Smooth muscle cell (in vitro differentiated cells): ENCODE data around the gene PPP1R9B. TPM values are rescaled to one million over a fixed set of nuclear protein-coding genes. Genes with fewer than 3 reads are reported as not detected.

Experiments used
- DNase-seq: peaks from one replicate; lab custom pipeline; 2025; ENCODE audit not compliant: unreplicated experiment; lab: John Stamatoyannopoulos, UW
- H2AFZ ChIP-seq: fragments of 200-600 bp; sonication (generic); 2 replicates; pipeline ENCODE4 v1.6.0; 2016; ENCODE audit warnings: antibody characterized with exemption, low read depth, mild to moderate bottlenecking
- H3F3A ChIP-seq: fragments of 200-600 bp; sonication (generic); 2 replicates; pipeline ENCODE4 v1.6.0; 2017; ENCODE audit warnings: antibody characterized with exemption, low read depth
- H3K27ac ChIP-seq: fragments of 200-600 bp; sonication (generic); 2 replicates; pipeline ENCODE4 v1.5.1; 2016; ENCODE audit warnings: low read depth, mild to moderate bottlenecking
- H3K27me3 ChIP-seq: fragments of 200-600 bp; sonication (generic); 2 replicates; pipeline ENCODE4 v1.6.1; 2016; ENCODE audit warnings: low read depth, mild to moderate bottlenecking
- H3K36me3 ChIP-seq: fragments of 200-600 bp; sonication (generic); 2 replicates; pipeline ENCODE4 v1.5.1; 2016; ENCODE audit warnings: low read depth
- H3K4me1 ChIP-seq: fragments of 200-600 bp; sonication (generic); 2 replicates; pipeline ENCODE4 v1.5.1; 2016; ENCODE audit warnings: low read depth
- H3K4me2 ChIP-seq: fragments of 200-600 bp; sonication (generic); 2 replicates; pipeline ENCODE4 v1.6.0; 2016; ENCODE audit warnings: mild to moderate bottlenecking
- H3K4me3 ChIP-seq: fragments of 200-600 bp; sonication (generic); 2 replicates; pipeline ENCODE4 v1.5.1; 2016; ENCODE audit warnings: mild to moderate bottlenecking
- H3K79me2 ChIP-seq: fragments of 200-600 bp; sonication (generic); 2 replicates; pipeline ENCODE4 v1.6.0; 2016; ENCODE audit warnings: low read depth, mild to moderate bottlenecking
- H3K9ac ChIP-seq: fragments of 200-600 bp; sonication (generic); 2 replicates; pipeline ENCODE4 v1.6.0; 2016; ENCODE audit warnings: low read depth
- H3K9me3 ChIP-seq: fragments of 200-600 bp; sonication (generic); replicated peaks from 2 replicates; pipeline ENCODE4 v1.5.1; 2016; ENCODE audit warnings: low read depth
- H4K20me1 ChIP-seq: fragments of 200-600 bp; sonication (generic); 2 replicates; pipeline ENCODE4 v1.6.0; 2016; ENCODE audit warnings: low read depth
- CTCF ChIP-seq: fragments of 200-600 bp; sonication (generic); IDR thresholded peaks from 2 replicates; pipeline ENCODE4 v1.5.1; 2017; ENCODE audit warnings: borderline replicate concordance, mild to moderate bottlenecking, antibody characterized with exemption; ENCODE audit not compliant: insufficient read depth, poor library complexity, severe bottlenecking
- WGBS: methylation state at CpG from one replicate; pipeline ENCODE4 v1.1.7; 2016; ENCODE audit warnings: low lambda C conversion rate; 5-methylcytosine and 5-hydroxymethylcytosine counted together
- polyA plus RNA-seq: library from polyadenylated mRNA; unstranded; fragments of >200 nt; fragmentation: Nextera tagmentation; extraction: Ambion mirVana; gene quantifications from 2 replicates; pipeline ENCODE4 v1.2.1, GENCODE V29; 2016
- total RNA-seq: library from RNA; depleted of rRNA; stranded (reverse); fragments of >200 nt; gene quantifications from 2 replicates; pipeline ENCODE4 v1.2.3, GENCODE V29; 2014

Gene PPP1R9B
- total and polyA plus RNA-seq, 2 experiments from 2014 or later: 6.7 to 20.8 TPM

GRCh38 chr17:50172936-50173334 is 22.5 kb upstream of the PPP1R9B start:
- no peak overlapping the region for H3K4me2 ChIP-seq
- 73% methylated on average over 6 of the region's 6 CpGs for WGBS
- no peaks in the 10 kb centered on the region for H3K36me3 ChIP-seq
- no peak for DNase-seq
- H3K27ac ChIP-seq: peak overlapping the region; percentile 64
- H2AFZ ChIP-seq: no peak overlapping the region
- no peaks in the 10 kb centered on the region for H3K27me3 ChIP-seq
- H3K9ac ChIP-seq: peak overlapping the region; percentile 20
- peaks cover 20% of the 10 kb centered on the region for H3F3A ChIP-seq
- no peaks in the 10 kb centered on the region for H4K20me1 ChIP-seq
- H3K9me3 ChIP-seq: no peaks in the 10 kb centered on the region
- H3K79me2 ChIP-seq: no peaks in the 10 kb centered on the region
- TF ChIP-seq CTCF: no peak
- H3K4me3 ChIP-seq: no peak overlapping the region
- peaks cover 10% of the 10 kb centered on the region for H3K4me1 ChIP-seq

- WGBS: 96% methylated on average over 11 of the region's 11 CpGs
- H3K9ac ChIP-seq: no peak overlapping the region
Observed at GRCh38 chr17:50172130-50172529, 21.7 kb upstream of the PPP1R9B start.

GRCh38 chr17:50171371-50172071 is 21.0 kb upstream of the PPP1R9B start:
- no peak for TF ChIP-seq CTCF
- Histone ChIP-seq H3K27me3 (no peaks in the 10 kb centered on the region), H3K9ac (no peak overlapping the region), H3F3A (peaks cover 9% of the 10 kb centered on the region), H3K4me2 (no peak overlapping the region), H3K27ac (no peak overlapping the region), H3K36me3 (no peaks in the 10 kb centered on the region), H3K9me3 (no peaks in the 10 kb centered on the region), H3K4me1 (no peaks in the 10 kb centered on the region), H4K20me1 (no peaks in the 10 kb centered on the region), H3K4me3 (no peak overlapping the region), H3K79me2 (no peaks in the 10 kb centered on the region), H2AFZ (no peak overlapping the region)
- DNase-seq: no peak
- 96% methylated on average over 17 of the region's 17 CpGs for WGBS

More at GRCh38 chr17:50172130-50172529, 21.7 kb upstream of the PPP1R9B start:
- no peaks in the 10 kb centered on the region for H3K36me3 ChIP-seq
- H3K4me3 ChIP-seq: no peak overlapping the region
- TF ChIP-seq CTCF: no peak
- H3K4me2 ChIP-seq: no peak overlapping the region
- H4K20me1 ChIP-seq: no peaks in the 10 kb centered on the region
- no peaks in the 10 kb centered on the region for H3K79me2 ChIP-seq
- no peaks in the 10 kb centered on the region for H3K9me3 ChIP-seq
- no peaks in the 10 kb centered on the region for H3K27me3 ChIP-seq
- H2AFZ ChIP-seq: no peak overlapping the region
- DNase-seq: no peak
- no peak overlapping the region for H3K27ac ChIP-seq
- peaks cover 13% of the 10 kb centered on the region for H3F3A ChIP-seq
- H3K4me1 ChIP-seq: peaks cover 2% of the 10 kb centered on the region
